Fibroblast of skin of left quadriceps (primary cell): ENCODE results near the gene NELL1.
"Not testable (repeated sequence)": the region's sequence is repeated elsewhere in the genome, so short reads cannot be mapped to it uniquely, and the experiment has no call there.

Experiments used
- DNase-seq, 2 experiments: peaks; one replicate each; pipeline ENCODE4 v3.0.0-alpha.2; 2013; ENCODE audit warnings: low read depth in 2 of 2

Gene NELL1

DNA sequence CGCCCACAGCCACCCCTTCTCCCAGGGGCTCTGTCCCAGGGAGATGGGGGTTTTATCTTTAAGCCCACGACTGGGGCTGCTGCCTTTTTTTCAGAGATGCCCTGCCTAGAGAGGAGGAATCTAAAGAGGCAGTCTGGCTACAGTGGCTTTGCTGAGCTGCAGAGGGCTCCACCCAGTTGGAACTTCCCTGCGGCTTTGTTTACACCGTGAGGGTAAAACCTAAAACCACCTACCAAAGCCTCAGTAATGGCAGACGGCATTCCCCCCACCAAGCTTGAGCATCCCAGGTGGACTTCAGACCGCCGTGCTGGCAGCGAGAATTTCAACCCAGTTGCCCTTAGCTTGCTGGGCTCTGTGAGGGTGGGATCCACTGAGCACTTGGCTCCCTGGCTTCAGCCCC, 535.8 kb downstream of the NELL1 start:
- no peak for DNase-seq

DNA sequence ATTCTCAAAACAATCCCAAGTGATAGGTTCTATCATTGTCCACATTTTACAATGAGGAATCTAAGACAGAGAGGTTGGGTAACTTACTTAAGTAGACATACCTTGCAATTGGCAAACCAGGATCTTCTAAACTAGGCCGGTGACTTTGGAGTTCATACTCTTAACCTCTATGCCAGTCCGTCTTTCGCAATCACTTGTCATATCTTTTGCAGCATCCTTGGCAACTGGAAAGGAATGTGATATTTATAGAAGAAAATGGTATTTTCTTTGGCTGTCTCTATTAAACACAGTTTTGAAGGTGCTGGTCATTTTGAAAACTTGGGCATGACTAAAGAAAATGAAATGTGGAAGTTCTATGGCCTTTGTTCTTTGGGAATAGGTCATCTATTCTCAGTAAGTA, 556.5 kb downstream of the NELL1 start:
- no peak for DNase-seq

DNA sequence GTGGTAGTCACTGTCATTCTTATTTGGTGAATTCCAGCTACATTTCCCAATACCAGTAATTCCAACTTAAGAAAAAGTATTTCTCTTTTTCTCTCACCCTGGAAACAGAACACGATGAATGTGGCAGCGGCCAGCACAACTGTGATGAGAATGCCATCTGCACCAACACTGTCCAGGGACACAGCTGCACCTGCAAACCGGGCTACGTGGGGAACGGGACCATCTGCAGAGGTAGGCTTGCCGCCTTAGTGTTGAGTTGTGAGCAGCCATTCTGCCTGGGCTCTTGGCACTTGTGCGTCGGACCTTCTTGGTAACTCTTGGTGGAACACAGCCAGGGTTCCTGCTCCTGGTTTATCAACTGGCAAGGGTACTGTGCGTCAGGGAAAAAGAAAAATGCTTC, 559.8 kb downstream of the NELL1 start:
- no peak for DNase-seq

DNA sequence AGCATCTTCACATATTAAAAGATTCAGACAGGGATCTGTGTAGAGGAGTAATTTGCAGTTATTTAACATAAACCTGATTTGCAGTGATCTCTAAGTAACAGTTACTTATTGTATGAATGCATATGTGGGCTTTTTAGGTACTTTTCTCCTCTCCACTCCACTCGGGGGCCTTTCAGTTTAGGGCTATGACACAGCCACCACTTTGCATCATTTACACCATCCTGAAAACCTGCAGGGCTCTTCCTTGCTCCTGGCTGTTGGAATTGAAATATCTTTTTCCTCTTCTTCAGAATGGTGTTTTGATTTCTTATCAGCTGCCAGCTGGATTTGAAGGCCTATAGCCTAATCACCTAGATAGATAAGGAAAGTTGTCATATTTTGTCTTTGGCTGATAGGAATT, 580.8 kb downstream of the NELL1 start:
- DNase-seq = no peak

DNA sequence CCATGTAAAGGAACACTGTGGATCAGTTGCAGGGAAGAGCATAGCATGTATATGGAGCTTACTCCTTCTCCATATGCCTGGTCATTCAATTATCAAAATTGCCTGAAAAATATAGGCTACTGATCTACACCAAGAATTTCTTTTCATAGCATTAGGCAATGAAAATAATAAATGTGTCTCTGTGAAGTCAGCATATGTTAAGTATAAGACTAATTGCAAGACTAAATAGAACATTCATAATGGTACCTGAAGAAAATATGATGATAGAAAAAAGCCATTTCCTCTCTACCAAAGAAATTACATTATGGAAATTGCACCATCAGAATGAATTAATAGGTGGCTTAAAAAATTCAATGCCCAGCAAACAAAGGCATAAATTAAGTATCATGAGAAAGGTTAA, 584.7 kb downstream of the NELL1 start:
- no peak for DNase-seq

DNA sequence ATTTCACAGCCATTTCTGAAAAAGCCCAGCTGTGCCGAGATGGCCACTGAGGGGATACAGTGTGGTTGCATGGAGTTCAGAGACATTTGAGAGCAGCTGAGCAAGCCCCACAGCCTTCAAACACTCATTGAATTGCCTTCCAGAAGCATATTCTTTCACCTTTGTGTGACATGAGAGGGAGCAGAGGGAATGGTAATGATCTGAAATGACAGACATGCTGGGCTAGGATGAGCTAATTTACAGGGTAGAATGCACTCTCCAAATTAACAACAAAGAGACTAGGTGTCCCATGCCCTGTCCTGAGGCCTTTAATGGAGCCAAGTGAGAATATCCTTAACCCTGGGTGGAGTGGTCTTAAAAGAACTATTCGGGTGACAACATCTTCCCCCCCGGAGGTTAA, 585.4 kb downstream of the NELL1 start:
- DNase-seq = no peak

DNA sequence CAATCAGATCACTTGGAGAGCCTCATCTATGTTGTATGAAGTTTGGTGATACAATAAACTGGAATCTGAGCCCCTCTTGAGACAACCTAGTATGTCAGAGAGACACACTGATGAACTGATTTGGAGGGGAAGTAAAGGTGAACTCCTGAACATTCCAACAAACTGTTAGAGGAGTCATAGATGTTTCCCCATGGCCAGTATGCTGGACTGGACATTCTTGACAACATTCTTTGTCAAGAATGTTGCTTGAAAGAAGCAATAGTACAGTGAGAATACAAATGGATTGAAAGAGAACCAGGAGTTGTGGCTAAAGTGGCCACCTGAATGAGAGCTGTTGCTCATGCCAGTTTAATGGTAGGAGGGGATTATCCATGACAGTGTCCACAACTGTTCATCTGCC, 588.1 kb downstream of the NELL1 start:
- no peak for DNase-seq

DNA sequence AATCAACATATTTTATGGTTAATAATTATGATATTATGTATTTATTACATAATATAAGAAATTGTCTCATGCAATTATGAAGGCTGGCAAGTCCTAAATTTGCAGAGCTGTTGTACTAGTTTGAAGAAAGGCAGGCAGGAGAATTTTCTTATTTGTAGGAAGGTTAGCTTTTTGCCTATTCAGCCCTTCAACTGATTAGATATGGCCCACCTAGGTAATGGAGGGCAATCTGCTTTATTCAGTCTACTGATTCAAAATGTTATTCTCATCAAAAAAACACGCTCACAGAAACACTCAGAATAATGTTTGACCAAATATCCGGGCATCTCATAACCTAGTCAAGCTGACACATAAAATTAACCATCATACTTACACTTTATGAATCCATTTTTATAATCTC, 589.0 kb downstream of the NELL1 start:
- no peak for DNase-seq

DNA sequence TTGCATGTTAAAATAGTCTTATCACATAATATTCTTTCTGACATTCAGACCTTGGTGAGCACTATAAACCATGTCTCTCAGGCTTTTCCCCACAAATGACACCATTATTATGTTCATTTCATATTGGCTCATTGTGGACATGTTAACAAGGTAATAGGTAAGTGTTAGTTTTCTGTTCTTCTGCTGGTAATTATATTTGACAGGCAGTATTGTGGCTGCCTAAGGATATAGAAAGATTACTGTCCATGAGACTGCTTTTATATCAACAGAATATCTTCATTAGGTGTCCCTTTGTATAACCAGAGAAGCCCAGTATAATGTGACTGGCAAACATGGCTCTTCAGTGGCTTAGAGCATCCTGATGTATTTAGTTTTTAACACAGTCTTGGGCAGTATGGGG, 590.7 kb downstream of the NELL1 start:
- no peak for DNase-seq

DNA sequence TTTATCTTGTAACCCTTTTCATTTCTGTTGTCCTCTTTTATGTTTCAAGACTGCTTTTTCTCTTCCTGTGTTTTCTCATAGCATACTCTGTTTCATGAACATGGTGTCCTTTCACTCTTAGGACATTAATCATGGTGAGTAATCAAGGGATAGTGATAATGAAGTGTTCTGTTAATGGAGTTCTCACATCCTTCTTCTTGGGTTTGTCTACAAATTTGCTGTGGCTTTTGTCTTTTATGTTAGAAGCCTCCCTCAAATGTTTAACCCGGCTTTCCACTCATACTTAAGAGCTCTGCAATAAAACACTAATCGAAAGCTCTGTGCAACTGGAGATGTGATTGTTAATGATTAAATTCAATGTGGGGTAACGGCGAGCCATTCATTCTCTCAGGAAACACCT, 593.6 kb downstream of the NELL1 start:
- no peak for DNase-seq

DNA sequence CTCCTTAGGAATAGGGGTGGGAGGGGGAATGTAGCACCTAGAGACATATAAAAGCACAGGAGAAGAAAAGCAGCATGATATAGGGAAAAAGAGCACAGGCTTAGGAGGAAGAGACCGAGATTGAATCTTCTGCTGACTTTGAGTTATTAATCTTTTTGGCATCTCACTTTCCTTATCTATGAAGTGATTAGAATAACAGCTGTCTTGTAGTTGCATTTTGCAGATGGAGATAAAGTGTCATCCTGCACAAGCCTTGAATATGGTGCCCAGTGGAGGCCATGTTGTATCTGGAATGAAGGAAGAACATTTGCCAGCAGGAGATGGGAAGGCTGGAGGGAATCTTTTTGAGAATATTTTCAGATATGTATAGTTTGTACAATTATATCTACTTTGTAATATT, 594.7 kb downstream of the NELL1 start:
- DNase-seq = no peak

DNA sequence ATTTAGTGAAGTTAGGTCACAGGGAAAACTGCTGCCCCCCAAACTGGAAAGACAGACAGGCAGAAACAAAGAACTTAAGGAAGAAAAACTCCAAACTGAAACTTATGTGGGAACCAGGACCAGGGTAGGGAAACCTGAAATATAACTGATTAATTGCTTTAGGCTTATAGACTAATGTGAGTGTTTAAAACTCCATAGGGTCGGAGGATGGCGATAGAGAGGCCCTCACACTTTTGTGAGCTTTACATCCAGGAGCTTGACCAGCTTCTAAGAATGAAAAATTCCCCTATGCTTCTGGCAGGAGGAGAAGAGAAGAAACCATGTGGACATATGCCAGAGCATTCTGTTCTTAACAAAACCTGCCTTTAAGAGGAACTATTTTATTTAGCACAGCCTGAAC, 598.6 kb downstream of the NELL1 start:
- DNase-seq = no peak

DNA sequence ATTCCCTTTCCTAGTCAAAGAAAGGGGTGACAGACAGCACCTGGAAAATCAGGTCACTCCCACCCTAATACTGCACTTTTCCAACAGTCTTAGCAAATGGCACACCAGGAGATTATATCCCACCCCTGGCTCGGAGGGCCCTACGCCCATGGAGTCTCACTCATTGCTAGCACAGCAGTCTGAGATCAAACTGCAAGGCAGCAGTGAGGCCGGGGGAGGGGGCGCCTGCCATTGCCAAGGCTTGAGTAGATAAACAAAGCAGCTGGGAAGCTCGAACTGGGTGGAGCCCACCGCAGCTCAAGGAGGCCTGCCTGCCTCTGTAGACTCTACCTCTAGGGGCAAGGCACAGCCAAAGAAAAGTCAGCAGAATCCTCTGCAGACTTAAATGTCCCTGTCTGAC, 602.8 kb downstream of the NELL1 start:
- DNase-seq = not testable (repeated sequence)

DNA sequence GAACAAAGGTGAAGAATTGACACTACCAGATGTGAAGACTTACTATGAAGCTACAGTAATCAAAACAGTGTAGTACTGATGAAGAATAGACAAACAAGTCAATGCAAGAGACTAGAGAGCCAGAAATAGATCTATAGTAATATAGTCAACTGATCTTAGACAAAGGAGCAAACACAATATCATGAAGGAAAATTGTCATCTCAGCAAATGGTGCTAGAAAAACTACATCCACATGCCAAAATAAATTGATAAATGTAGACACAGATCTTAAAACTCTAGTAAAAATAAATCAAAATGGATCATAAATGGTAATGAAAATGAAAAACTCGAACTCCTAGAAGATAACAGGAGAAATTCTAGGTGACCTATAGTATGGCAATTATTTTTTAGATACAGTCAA, 609.5 kb downstream of the NELL1 start:
- DNase-seq = no peak

DNA sequence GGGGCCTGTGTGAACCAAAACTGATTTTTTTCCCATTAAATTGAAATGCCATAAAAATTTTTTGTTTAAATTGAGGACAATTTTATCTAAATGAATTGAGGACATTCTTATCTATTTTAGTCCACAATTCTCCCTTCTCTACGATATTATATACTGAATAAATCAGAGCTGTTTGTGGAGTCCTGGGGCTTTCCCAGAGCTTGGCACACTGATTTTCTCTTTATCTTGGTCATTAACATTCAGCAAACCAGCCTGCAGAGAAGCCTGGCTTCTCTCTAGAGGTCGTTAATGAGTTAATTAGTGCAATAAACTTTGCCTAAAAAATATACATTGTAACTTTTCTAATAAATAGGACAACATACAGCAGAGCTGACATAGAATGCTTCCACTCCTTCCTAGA, 615.7 kb downstream of the NELL1 start:
- no peak for DNase-seq

DNA sequence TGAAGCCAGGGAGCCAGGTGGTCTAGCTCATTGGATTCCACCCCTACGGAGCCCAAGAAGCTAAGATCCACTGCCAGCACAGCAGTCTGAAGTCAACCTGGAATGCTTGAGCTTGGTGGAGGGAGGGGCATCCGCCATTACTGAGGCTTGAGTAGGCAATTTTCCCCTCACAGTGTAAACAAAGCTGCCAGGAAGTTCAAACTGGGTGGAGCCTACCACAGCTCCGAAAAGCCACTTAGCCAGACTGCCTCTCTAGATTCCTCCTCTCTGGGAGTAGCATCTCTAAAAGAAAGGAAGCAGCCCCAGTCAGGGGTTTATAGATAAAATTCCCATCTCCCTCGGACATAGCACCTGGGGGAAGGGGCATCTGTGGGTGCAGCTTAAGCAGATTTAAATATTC, 620.3 kb downstream of the NELL1 start:
- DNase-seq = no peak

DNA sequence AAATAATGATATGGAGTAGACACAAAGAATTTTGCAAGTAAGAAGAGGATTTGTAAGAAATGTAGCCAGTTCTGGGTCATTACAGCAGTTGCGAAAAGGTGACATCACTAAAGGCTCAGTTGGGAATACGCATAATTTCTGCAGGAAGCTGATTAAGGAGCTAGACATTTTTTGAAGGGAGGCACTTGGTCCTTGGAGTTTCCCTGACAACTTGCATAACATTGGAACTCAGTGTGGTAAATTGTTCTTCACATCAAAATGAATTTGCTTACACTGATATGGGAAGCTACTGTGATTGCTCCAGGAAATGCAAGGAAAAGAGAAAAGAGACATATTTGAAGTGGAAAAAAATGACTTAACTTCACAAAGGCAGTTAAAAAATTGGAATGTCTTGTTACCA, 626.1 kb downstream of the NELL1 start:
- DNase-seq = no peak

DNA sequence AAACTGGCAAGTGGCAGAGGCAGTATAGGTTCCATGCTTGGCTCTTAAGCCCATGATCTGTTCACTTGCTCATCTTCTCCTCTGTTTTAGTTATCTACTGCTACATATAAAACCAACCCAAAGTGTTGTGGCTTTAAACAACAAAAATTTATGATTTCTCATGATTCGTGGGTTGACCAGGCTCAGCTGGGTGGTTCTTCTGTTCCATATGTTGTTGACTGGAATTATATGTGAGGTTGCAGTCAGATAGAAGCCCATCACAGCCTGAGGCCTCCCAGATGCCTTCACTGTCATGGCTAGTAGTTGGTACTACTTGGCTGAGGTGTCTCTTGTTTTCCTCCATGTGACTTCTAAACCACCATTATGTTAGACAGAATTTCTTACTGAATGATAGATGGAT, 632.6 kb downstream of the NELL1 start:
- no peak for DNase-seq

DNA sequence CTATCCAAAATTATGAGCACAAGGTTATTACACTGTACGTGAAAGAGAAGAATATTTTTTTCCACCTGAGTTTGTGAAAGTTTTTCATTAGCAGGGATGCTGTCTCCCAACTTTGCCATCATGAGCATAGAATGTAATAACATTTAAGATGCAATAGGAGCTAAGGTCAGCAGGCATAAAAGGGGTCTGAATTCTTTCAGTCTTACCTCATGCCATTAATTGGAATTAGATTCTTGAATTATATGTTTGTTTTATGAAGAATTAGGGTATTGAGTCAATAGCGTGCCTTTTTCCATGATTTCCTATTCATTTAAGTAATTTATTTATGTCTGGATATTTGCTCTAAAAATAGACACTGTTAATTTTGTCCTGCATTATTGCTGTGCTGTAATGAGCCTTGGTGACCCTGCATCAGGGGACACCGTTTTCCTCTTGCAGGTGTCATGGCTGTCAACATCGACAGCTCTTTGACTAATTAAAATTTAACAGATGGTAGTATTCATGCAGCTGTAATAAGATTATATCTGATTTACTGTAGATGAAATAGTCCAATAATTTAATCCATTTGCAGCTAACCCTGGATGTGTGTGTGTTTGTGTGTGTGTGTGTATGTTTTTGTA, 637.5 kb downstream of the NELL1 start:
- DNase-seq = no peak

DNA sequence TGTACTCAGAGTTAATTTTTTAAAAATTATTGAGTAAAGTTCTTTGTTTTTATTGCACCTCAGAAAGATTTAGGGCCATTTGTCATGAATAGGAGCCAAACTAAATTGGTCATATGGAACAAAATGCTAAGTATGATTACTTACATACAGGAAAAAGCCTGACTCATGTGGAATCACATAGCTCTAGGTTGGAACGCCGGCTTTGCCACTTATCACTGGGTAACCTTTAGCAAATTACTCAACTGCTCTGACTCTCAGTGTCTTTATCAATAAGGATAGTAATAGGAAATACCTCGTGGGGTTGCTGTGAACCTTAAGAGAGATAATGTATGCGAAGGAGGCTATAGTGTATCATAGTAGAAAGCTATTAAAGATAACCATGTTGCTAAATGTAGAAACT, 638.5 kb downstream of the NELL1 start:
- no peak for DNase-seq

DNA sequence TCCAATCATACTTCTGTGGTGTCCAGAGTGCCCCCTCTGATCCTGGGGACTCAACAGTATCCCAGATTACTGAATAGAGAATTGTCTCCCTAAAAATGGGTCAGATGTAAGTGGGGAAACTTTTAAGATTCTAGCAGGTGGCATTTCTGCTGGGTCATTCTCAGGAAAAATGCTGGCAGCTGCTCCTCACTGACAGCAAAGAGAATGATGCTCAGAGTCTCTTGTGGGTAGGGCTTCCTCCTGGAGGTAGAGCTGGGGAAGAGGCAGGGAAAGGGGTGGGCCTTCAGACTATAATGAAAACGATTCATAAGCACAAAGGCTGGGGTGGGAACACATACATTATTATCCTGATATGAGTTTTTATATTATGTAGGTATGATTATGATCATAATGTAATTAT, 647.2 kb downstream of the NELL1 start:
- no peak for DNase-seq

DNA sequence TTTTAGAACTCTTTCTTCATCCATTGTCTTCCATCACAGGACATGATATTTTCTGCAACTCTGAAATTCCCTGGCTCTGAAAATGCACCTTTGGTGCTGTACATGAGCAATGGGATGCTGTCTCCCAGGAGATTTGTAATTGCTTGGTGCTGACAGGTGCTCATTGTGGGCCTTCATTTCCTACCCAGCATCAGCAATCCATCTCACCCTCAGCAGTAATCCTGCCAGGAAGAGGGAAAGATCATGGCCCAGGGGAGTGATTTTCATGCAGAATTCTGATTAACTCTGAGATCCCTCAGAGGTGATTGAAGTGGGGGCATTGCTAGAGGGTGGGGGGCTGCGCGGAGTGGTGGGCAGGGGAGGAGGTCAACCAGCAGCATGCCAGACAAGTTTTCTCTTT, 651.7 kb downstream of the NELL1 start:
- DNase-seq = no peak

DNA sequence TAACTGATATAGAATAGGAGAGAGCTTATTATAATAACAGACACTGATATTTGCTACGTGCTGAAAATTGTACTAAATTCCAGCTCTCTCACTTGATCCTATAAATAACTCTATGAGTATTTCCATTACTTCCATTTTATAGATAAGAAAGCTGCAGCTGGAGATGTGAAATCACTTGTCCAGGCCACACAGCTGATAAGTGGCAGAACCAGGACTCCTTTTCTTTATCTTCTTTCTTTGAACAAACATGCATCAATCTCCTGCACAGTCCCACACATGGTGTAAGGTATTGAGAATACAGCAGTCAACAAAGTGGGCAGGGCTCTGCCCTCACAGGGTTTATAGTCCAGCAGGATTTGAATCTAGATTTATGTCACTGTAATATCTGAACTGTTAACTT, 652.1 kb downstream of the NELL1 start:
- DNase-seq = no peak

DNA sequence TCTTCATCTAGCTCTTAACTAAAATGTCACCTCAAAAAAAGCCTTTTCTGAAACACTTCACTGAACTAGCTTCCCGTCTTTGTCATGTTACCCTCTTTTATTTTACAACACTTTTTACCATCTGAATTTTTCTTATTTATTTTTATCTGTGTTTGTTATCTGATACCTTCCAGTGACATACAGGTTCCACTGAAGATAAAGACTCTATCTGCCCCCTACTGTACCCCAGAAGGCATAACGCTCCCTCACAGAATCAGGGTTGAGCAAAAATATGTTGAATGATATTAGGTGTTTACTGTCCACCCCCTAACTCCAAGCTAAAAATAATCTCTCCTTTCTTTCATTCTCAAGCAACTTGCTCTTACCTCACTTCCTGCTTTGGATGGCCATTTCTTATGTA, 654.2 kb downstream of the NELL1 start:
- no peak for DNase-seq

DNA sequence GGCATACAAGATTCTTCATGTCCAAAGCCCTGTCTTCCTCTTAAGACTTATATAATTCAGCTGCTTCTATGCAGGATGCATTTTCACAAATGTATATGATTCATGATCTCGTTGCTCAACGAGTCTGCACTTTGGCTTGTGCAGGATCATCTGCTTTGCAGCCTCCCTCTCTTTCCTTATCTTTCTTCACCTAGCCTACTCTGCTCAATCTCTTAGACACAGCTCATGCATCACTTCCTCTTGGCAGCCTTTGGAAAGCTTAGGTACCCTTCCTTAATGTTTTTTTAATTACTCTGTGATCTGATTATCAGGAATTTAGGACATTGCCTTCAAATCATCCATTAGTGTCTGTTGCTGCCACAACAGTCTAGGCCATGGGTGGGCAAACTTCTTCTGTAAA, 673.8 kb downstream of the NELL1 start:
- DNase-seq = no peak
